CD4-positive, alpha-beta T cell treated with Interleukin-6 at 100 ng/mL for 8 hours (primary cell): ENCODE results near the gene LRRC47.
"Not testable (repeated sequence)": the region's sequence is repeated elsewhere in the genome, so short reads cannot be mapped to it uniquely, and the experiment has no call there.

Experiments used
- DNase-seq: peaks from one replicate; pipeline ENCODE4 v3.0.0-alpha.2; 2020; ENCODE audit warnings: mixed read lengths, low spot score

LRRC47 gene

GRCh38 chr1:3814771-3815561 is 18.7 kb upstream of the LRRC47 start:
- DNase-seq = no peak

GRCh38 chr1:3814065-3814464 is 17.8 kb upstream of the LRRC47 start:
- DNase-seq = no peak

GRCh38 chr1:3811595-3811911 is 15.3 kb upstream of the LRRC47 start:
- no peak for DNase-seq

GRCh38 chr1:3810149-3810761 is 14.0 kb upstream of the LRRC47 start:
- DNase-seq = not testable (repeated sequence)

- no peak for DNase-seq
Measured at GRCh38 chr1:3809680-3810079, 13.4 kb upstream of the LRRC47 start.

- no peak for DNase-seq
Measured at GRCh38 chr1:3807769-3808168, 11.5 kb upstream of the LRRC47 start.

- no peak for DNase-seq
Measured at GRCh38 chr1:3805038-3805437, 8.7 kb upstream of the LRRC47 start.

- not testable (repeated sequence) for DNase-seq
Measured at GRCh38 chr1:3804627-3804944, 8.3 kb upstream of the LRRC47 start.

GRCh38 chr1:3803905-3804626 is 7.8 kb upstream of the LRRC47 start:
- no peak for DNase-seq

GRCh38 chr1:3800795-3801194 is 4.5 kb upstream of the LRRC47 start:
- DNase-seq = not testable (repeated sequence)

- DNase-seq = no peak
Measured at GRCh38 chr1:3799976-3800685, 3.8 kb upstream of the LRRC47 start.

GRCh38 chr1:3795453-3796214 is 664 bp downstream of the LRRC47 start:
- DNase-seq = no peak

GRCh38 chr1:3790952-3791351 is 5.3 kb downstream of the LRRC47 start:
- DNase-seq = no peak

GRCh38 chr1:3790500-3790923 is 5.8 kb downstream of the LRRC47 start:
- DNase-seq = no peak

- no peak for DNase-seq
Measured at GRCh38 chr1:3789421-3790300, 6.6 kb downstream of the LRRC47 start.

- DNase-seq = no peak
Measured at GRCh38 chr1:3788756-3789420, 7.4 kb downstream of the LRRC47 start.

GRCh38 chr1:3787745-3788605 is 8.3 kb downstream of the LRRC47 start:
- no peak for DNase-seq

GRCh38 chr1:3787349-3787715 is 9.0 kb downstream of the LRRC47 start:
- peak; percentile 26 for DNase-seq
